Right atrium auricular region (tissue), 2 donors: ENCODE data around the gene OR5K3. TPM values are rescaled to one million over a fixed set of nuclear protein-coding genes. Genes with fewer than 3 reads are reported as not detected.
"Not testable (repeated sequence)": the region's sequence is repeated elsewhere in the genome, so short reads cannot be mapped to it uniquely, and the experiment has no call there.

ENCODE experiments used
- DNase-seq: peaks from one replicate; pipeline ENCODE4 v3.0.0-alpha.2; 2019; ENCODE audit warnings: low spot score
- H3K27ac ChIP-seq, 2 donors: fragments of 200-600 bp; sonication (generic); 1 replicate in 1 of 2; 2 replicates in 1 of 2; pipeline ENCODE4 v1.5.1; 2016 to 2019
- H3K27me3 ChIP-seq, 2 donors: fragments of 200-600 bp; sonication (generic); one replicate each; pipeline versions ENCODE4 v1.5.1 to v1.6.0; 2017 to 2019
- H3K36me3 ChIP-seq: fragments of 200-600 bp; sonication (generic); one replicate; pipeline ENCODE4 v1.5.1; 2016
- H3K4me1 ChIP-seq, 2 donors: fragments of 200-600 bp; sonication (generic); one replicate each; pipeline versions ENCODE4 v1.5.1 to v1.6.0; 2017 to 2019
- H3K4me3 ChIP-seq, 2 donors: fragments of 200-600 bp; sonication (generic); 1 replicate in 1 of 2; 2 replicates in 1 of 2; pipeline ENCODE4 v1.5.1; 2017 to 2019; ENCODE audit warnings: mild to moderate bottlenecking in 1 of 2, moderate library complexity in 1 of 2
- H3K9me3 ChIP-seq, 2 donors: fragments of 200-600 bp; sonication (generic); one replicate each; pipeline ENCODE4 v1.5.1; 2019
- total RNA-seq, 2 donors: library from RNA; depleted of rRNA; stranded (reverse); fragments of >200 nt; gene quantifications; one replicate each; pipeline ENCODE4 v1.1.0, GENCODE V29; 2016
- TF ChIP-seq, protein P1 (sequence below), 2 donors: fragments of 200-600 bp; sonication (generic); IDR thresholded peaks; one replicate each; pipeline ENCODE4 v1.5.1; 2019; ENCODE audit warnings: antibody characterized with exemption in 2 of 2

OR5K3 gene
- total RNA-seq, 2 donors from 2014 or later, result not detected

DNA sequence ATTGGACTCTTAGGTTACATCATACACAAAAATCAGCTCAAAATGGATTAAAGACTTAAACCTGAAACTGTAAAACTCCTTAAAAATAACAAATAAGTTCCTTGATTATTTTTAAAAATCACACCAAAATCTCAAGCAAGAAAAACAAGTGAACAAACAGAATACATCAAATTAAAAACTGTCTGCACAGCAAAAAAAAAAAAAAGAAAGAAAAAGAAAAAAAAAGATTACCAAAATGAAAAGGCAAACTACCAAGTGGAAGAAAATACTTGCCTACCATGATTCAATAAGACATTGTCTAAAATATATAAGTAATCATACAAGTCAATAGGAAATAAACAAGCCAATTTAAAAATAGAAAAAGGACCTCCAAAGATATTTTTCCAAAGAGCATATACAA is 19.3 kb upstream of the OR5K3 start:
- H3K4me3 ChIP-seq, result no peak overlapping the region
- no peak for DNase-seq
- no peaks in the 10 kb centered on the region for H3K4me1 ChIP-seq
- H3K27ac ChIP-seq, result no peak overlapping the region
- H3K9me3 ChIP-seq, result no peaks in the 10 kb centered on the region
- no peaks in the 10 kb centered on the region for H3K36me3 ChIP-seq
- TF ChIP-seq, protein P1, sequence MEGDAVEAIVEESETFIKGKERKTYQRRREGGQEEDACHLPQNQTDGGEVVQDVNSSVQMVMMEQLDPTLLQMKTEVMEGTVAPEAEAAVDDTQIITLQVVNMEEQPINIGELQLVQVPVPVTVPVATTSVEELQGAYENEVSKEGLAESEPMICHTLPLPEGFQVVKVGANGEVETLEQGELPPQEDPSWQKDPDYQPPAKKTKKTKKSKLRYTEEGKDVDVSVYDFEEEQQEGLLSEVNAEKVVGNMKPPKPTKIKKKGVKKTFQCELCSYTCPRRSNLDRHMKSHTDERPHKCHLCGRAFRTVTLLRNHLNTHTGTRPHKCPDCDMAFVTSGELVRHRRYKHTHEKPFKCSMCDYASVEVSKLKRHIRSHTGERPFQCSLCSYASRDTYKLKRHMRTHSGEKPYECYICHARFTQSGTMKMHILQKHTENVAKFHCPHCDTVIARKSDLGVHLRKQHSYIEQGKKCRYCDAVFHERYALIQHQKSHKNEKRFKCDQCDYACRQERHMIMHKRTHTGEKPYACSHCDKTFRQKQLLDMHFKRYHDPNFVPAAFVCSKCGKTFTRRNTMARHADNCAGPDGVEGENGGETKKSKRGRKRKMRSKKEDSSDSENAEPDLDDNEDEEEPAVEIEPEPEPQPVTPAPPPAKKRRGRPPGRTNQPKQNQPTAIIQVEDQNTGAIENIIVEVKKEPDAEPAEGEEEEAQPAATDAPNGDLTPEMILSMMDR (IDR thresholded peaks at IDR 0.05), result no peak
- H3K27me3 ChIP-seq, result no peaks in the 10 kb centered on the region

DNA sequence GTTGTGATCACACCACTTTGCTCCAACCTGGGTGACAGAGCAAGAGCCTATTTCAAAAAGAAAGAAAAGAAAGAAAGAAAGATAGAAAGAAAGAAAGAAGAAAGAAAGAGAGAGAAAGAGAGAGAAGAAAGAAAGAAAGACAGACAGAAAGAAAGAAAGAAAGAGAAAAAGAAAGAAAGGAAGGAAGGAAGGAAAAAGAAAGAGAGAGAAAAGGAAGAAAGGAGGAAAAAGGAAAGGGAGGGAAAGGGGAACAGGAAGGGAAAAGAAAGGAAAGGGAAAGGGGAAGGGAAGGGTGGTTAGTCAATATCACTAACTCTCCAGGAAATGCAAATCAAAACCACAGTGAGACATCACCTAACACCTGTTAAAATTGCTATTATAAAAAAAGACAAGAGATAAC is 18.6 kb upstream of the OR5K3 start:
- Histone ChIP-seq H3K9me3 (no peaks in the 10 kb centered on the region), H3K4me1 (no peaks in the 10 kb centered on the region), H3K27me3 (no peaks in the 10 kb centered on the region), H3K27ac (no peak overlapping the region), H3K36me3 (no peaks in the 10 kb centered on the region), H3K4me3 (no peak overlapping the region)
- no peak for DNase-seq
- TF ChIP-seq, protein P1 (IDR thresholded peaks at IDR 0.05), result no peak

DNA sequence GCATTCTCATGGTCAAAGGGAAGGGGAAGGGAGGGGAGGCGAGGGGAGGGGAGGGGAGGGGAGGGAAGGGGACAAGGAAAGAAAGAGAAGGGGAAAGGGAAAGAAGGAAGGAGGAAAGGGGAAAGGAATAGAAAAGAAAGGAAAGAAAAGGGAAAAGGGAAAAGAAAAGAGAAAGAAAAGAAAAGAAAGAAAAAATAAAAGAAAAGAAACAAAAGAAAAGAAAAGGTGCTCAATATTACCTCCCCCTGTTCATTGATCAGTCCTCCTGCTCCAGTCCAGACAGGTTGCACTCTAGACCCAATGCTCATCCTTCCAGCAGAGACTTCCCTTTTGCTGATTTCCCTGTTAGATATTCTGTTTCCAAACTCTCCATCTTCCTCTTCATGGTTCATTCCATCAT is 18.0 kb upstream of the OR5K3 start:
- TF ChIP-seq, protein P1 (IDR thresholded peaks at IDR 0.05), result no peak
- DNase-seq, result no peak
- H3K27ac ChIP-seq, result no peak overlapping the region
- H3K4me1 ChIP-seq, result no peaks in the 10 kb centered on the region
- no peaks in the 10 kb centered on the region for H3K27me3 ChIP-seq
- H3K4me3 ChIP-seq, result no peak overlapping the region
- no peaks in the 10 kb centered on the region for H3K9me3 ChIP-seq
- no peaks in the 10 kb centered on the region for H3K36me3 ChIP-seq

DNA sequence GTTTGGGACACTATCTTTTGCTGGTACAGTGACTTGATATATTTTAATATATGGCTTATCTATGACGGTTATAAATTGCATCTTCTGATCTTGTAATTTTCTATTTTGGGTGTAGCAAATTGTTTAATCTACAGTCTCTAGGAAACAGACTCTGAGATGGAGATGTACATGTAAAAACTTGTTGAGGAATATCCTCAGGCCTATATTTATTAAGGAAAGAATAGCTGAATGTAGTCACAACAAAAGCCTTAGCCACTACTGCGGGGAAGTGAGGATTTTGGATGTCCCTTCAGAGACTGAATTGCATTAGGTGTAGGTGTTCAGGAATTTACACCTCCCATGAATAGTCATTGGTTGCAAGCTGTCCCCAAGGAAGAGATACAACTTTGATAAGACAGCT is 13.8 kb upstream of the OR5K3 start:
- H3K27me3 ChIP-seq, result no peaks in the 10 kb centered on the region
- H3K4me3 ChIP-seq, result no peak overlapping the region
- H3K36me3 ChIP-seq, result no peaks in the 10 kb centered on the region
- no peak overlapping the region for H3K27ac ChIP-seq
- H3K9me3 ChIP-seq, result no peaks in the 10 kb centered on the region
- TF ChIP-seq, protein P1 (IDR thresholded peaks at IDR 0.05), result no peak
- H3K4me1 ChIP-seq, result no peaks in the 10 kb centered on the region
- DNase-seq, result no peak

DNA sequence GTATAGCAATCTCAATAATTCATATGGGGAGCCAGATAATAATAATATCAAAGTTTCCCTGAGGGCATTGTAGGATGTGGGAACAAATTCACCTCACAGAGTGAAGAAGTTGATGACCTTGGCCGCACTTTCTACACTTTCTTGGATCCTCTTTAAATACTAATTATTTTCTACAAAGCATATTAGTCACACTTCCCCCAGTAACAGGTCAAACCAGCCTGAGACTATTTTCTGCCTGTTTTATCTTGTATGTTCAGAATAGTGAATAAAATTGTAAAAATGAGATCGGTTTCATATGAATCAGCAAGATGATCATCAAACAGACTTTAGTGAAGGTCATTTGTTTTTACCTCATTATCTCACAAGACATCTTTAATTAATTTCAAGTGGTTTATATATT is 2.3 kb upstream of the OR5K3 start:
- Histone ChIP-seq H3K36me3 (no peaks in the 10 kb centered on the region), H3K27me3 (no peaks in the 10 kb centered on the region), H3K4me1 (no peaks in the 10 kb centered on the region), H3K9me3 (no peaks in the 10 kb centered on the region), H3K27ac (no peak overlapping the region), H3K4me3 (no peak overlapping the region)
- TF ChIP-seq, protein P1 (IDR thresholded peaks at IDR 0.05), result no peak
- DNase-seq, result no peak

DNA sequence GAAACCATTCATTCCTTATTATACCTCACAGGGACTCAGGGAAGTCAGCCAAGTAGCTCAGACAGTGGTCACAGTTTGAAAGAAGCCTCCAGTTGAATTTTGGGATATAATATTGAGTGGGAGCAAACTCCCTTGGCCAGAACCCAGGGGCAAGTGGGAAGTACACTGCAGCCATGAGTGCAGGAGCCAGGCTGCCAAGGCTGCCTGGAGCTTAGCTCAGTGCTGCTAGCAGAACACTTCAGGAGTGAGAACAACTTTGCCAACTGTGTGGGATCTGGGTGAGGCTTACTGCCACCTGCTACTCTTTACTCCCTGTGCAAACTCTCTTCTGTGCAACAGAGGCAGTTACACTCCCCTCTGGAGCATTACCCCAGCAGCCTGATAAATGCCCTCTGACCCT is 4.6 kb downstream of the OR5K3 start:
- Histone ChIP-seq H3K27ac (no peak overlapping the region), H3K9me3 (peaks cover 0 to 19% of the 10 kb centered on the region in 2 donors), H3K36me3 (no peaks in the 10 kb centered on the region), H3K4me3 (no peak overlapping the region), H3K4me1 (no peaks in the 10 kb centered on the region), H3K27me3 (no peaks in the 10 kb centered on the region)
- DNase-seq, result no peak
- TF ChIP-seq, protein P1 (IDR thresholded peaks at IDR 0.05), result no peak

DNA sequence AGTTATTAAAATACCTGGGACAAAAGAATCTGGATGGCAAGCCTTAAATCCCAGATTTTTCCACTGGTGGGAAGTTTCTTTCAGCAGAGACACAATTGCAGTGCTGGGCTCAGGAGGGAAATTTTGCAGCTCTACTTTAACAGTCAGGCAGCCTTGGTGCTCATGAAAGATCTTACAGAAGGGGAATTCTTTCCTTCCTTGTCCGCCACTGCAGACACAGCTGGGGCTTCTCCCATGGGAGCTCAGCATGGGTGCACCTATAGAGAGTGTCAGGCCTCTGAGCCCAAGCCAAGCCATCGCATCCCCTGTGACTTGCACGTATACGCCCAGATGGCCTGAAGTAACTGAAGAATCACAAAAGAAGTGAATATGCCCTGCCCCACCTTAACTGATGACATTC is 6.0 kb downstream of the OR5K3 start:
- peaks cover 0 to 19% of the 10 kb centered on the region in 2 donors for H3K9me3 ChIP-seq
- not testable (repeated sequence) for H3K27me3 ChIP-seq, H3K36me3 ChIP-seq, H3K4me3 ChIP-seq, H3K4me1 ChIP-seq, H3K27ac ChIP-seq, DNase-seq
